B cell (primary cell): Measurements from ENCODE around the gene TBC1D10A. TPM values are rescaled to one million over a fixed set of nuclear protein-coding genes. Genes with fewer than 3 reads are reported as not detected.

ENCODE experiments used
- ATAC-seq: fragments of 200-7000 bp; cut with Tn5 transposase; one replicate; pipeline ENCODE4 v1.10.0; 2021; ENCODE audit warnings: low read depth, mild to moderate bottlenecking, moderate number of reproducible peaks, moderate library complexity
- CTCF ChIA-PET: fragments of 350-600 bp; sonication (Branson Sonifier 250); formaldehyde crosslinking; loops from one replicate; lab custom pipeline; 2021; ENCODE audit warnings: antibody characterized with exemption, inconsistent platforms; lab: Charles Lee
- POLR2A ChIA-PET: fragments of 350-600 bp; sonication (Branson Sonifier 250); formaldehyde crosslinking; loops from one replicate; lab custom pipeline; 2021; ENCODE audit warnings: antibody characterized with exemption; lab: Charles Lee
- DNase-seq: peaks from one replicate; pipeline ENCODE4 v3.0.0; 2013
- H2AFZ ChIP-seq: 2 replicates; pipeline ENCODE4 v1.6.1; 2012; ENCODE audit warnings: mild to moderate bottlenecking, low read depth, low read length; ENCODE audit not compliant: insufficient read depth, poor library complexity, severe bottlenecking
- H3K27ac ChIP-seq, 2 donors: 1 replicate in 1 of 2; 2 replicates in 1 of 2; pipeline ENCODE4 v1.5.1; 2012 to 2013; ENCODE audit warnings: low read length in 2 of 2, mild to moderate bottlenecking in 2 of 2, moderate library complexity in 1 of 2
- H3K27me3 ChIP-seq, 4 experiments: fragments of 200-600 bp in 1 of 4; sonication (generic) in 1 of 4; replicated peaks in 1 of 4; 1 replicate in 2 of 4; 2 replicates in 2 of 4; pipeline versions ENCODE4 v1.6.1 to v1.7.0; 2013 to 2016; ENCODE audit warnings: low read length in 3 of 4, mild to moderate bottlenecking in 2 of 4, mixed read lengths in 1 of 4, moderate library complexity in 1 of 4; ENCODE audit not compliant: insufficient read depth in 4 of 4, control insufficient read depth in 3 of 4; ENCODE audit errors: control extremely low read depth in 1 of 4
- H3K36me3 ChIP-seq, 2 experiments: replicated peaks in 1 of 2; 1 replicate in 1 of 2; 2 replicates in 1 of 2; pipeline versions ENCODE4 v1.6.1 to v1.7.1; 2013; ENCODE audit warnings: low read length in 1 of 2; ENCODE audit not compliant: insufficient read depth in 2 of 2, control insufficient read depth in 1 of 2; ENCODE audit errors: control extremely low read depth in 1 of 2, extremely low read depth in 1 of 2
- H3K4me1 ChIP-seq, 2 donors: fragments of 200-600 bp in 1 of 2; sonication (generic) in 1 of 2; 1 replicate in 1 of 2; 2 replicates in 1 of 2; pipeline versions ENCODE4 v1.5.1 to v1.6.1; 2013 to 2017; ENCODE audit warnings: low read length in 2 of 2; ENCODE audit not compliant: control insufficient read depth in 2 of 2, insufficient read depth in 2 of 2
- H3K4me2 ChIP-seq: replicated peaks from 2 replicates; pipeline ENCODE3; 2012; ENCODE audit warnings: mild to moderate bottlenecking, low read depth, low read length; ENCODE audit not compliant: poor library complexity, severe bottlenecking
- H3K4me3 ChIP-seq, 5 experiments: fragments of 200-600 bp in 1 of 5; sonication (generic) in 1 of 5; 1 replicate in 3 of 5; 2 replicates in 2 of 5; pipeline versions ENCODE4 v1.5.1 to v1.7.0; 2011 to 2016; ENCODE audit warnings: low read length in 4 of 5, mild to moderate bottlenecking in 4 of 5, low read depth in 2 of 5, control low read depth in 1 of 5, moderate library complexity in 1 of 5; ENCODE audit not compliant: insufficient read depth in 1 of 5; ENCODE audit errors: control extremely low read depth in 1 of 5, extremely low read depth in 1 of 5
- H3K79me2 ChIP-seq: fragments of 200-600 bp; sonication (generic); one replicate; pipeline ENCODE4 v1.6.0; 2016; ENCODE audit warnings: low read length; ENCODE audit not compliant: control insufficient read depth, insufficient read depth
- H3K9ac ChIP-seq: fragments of 200-600 bp; sonication (generic); 2 replicates; pipeline ENCODE4 v1.6.1; 2017; ENCODE audit warnings: mild to moderate bottlenecking, low read length, moderate library complexity
- H3K9me3 ChIP-seq, 3 donors: one replicate each; pipeline versions ENCODE4 v1.6.1 to v1.7.1; 2013; ENCODE audit warnings: low read length in 2 of 3; ENCODE audit not compliant: control insufficient read depth in 2 of 3, insufficient read depth in 1 of 3; ENCODE audit errors: control extremely low read depth in 1 of 3
- H4K20me1 ChIP-seq: 2 replicates; pipeline ENCODE4 v1.6.0; 2012; ENCODE audit warnings: mild to moderate bottlenecking, low read length; ENCODE audit not compliant: insufficient read depth, control insufficient read depth, poor library complexity, severe bottlenecking
- H3K27ac Mint-ChIP-seq: one replicate; pipeline ENCODE4 v1.8.0; 2021; ENCODE audit warnings: mixed read lengths
- H3K27me3 Mint-ChIP-seq: one replicate; pipeline ENCODE4 v1.8.0; 2021; ENCODE audit warnings: mixed read lengths
- H3K4me1 Mint-ChIP-seq: one replicate; pipeline ENCODE4 v1.8.0; 2021; ENCODE audit warnings: mixed read lengths
- H3K4me3 Mint-ChIP-seq: one replicate; pipeline ENCODE4 v1.8.0; 2021; ENCODE audit warnings: mixed read lengths
- H3K9me3 Mint-ChIP-seq: one replicate; pipeline ENCODE4 v1.8.0; 2022; ENCODE audit warnings: mixed read lengths; ENCODE audit not compliant: insufficient read depth
- CTCF ChIP-seq: fragments of 200-600 bp; IDR thresholded peaks from one replicate; pipeline ENCODE4 v1.8.0; 2022; ENCODE audit warnings: antibody characterized with exemption, mild to moderate bottlenecking
- EZH2 ChIP-seq: IDR thresholded peaks from 2 replicates; pipeline ENCODE4 v1.6.1; 2012; ENCODE audit warnings: borderline replicate concordance, low read depth, mild to moderate bottlenecking, moderate library complexity, low read length; ENCODE audit not compliant: insufficient read depth, poor library complexity, severe bottlenecking
- WGBS: methylation state at CpG from one replicate; pipeline ENCODE4 v1.1.5; 2013; ENCODE audit warnings: missing lambda C conversion rate; ENCODE audit not compliant: insufficient coverage; 5-methylcytosine and 5-hydroxymethylcytosine counted together
- intact Hi-C: fragments of 100-400 bp; cut with micrococcal nuclease; formaldehyde crosslinking; loops from one replicate; pipeline ENCODE4 v1.10.0; 2022
- polyA plus RNA-seq: library from polyadenylated mRNA; depleted of rRNA; stranded (reverse); fragments of >200 nt; gene quantifications from 2 replicates; pipeline ENCODE4 v1.2.3, GENCODE V29; 2012
- total RNA-seq, 2 donors: library from RNA; stranded (reverse); fragments of 120-200 nt in 1 of 2; gene quantifications; 1 replicate in 1 of 2; 2 replicates in 1 of 2; pipeline versions ENCODE4 v1.2.3 to v1.2.4, GENCODE V29; 2013 to 2022

Gene TBC1D10A
- total and polyA plus RNA-seq, 2 donors (not counting 1 experiment from before 2014, with no cell fraction given) = 45.2 to 58.4 TPM

- peaks cover 99% of the 10 kb centered on the region for H3K4me1 Mint-ChIP-seq
- H3K27ac Mint-ChIP-seq = peak overlapping the region; percentile 89
These were observed 20.7 kb downstream of the TBC1D10A start for GRCh38 chr22:30305906-30306626.

More at GRCh38 chr22:30305906-30306626, 20.7 kb downstream of the TBC1D10A start:
- peak overlapping the region; percentile 34 for H2AFZ ChIP-seq
- DNase-seq (peak; percentile 55), ATAC-seq (no peak)
- peaks cover 0 to 4% of the 10 kb centered on the region in 2 experiments for H3K36me3 ChIP-seq
- no peaks in the 10 kb centered on the region for H3K9me3 ChIP-seq
- TF ChIP-seq CTCF (no peak), EZH2 (no peak)
- peaks cover 100% of the 10 kb centered on the region in 2 donors for H3K4me1 ChIP-seq
- no peaks in the 10 kb centered on the region for H3K27me3 ChIP-seq
- H3K4me2 ChIP-seq = peak overlapping the region; percentile 83
- peak overlapping the region; percentile 80 for H3K4me3 Mint-ChIP-seq
- intact Hi-C loops = loop anchor here (1.0 to 2.0 kb wide), 2 partner anchors 17 to 51 kb away; partner anchors contain the start of genes CASTOR1, CCDC157 and SF3A1
- peak overlapping the region; percentile 26 to 55 (median 43) for H3K4me3 ChIP-seq
- 30% methylated on average over 3 of the region's 3 CpGs for WGBS
- no peaks in the 10 kb centered on the region for H3K9me3 Mint-ChIP-seq
- H3K79me2 ChIP-seq = peaks cover 41% of the 10 kb centered on the region
- peak overlapping the region; percentile 73 to 86 for H3K27ac ChIP-seq
- no peaks in the 10 kb centered on the region for H4K20me1 ChIP-seq
- H3K27me3 Mint-ChIP-seq = no peaks in the 10 kb centered on the region
- CTCF ChIA-PET = interaction anchor here (0.6 to 19.2 kb wide), 8 partner anchors 9 to 119 kb away, joined by 3 to 229 read pairs (median 3); partner anchors contain the start of genes CASTOR1, RNF215 and TBC1D10A
- H3K9ac ChIP-seq = peak overlapping the region; percentile 50
- POLR2A ChIA-PET = interaction anchor here (1.0 to 8.1 kb wide), 5 partner anchors 8 to 21 kb away, joined by 3 to 56 read pairs (median 5); partner anchors contain the start of genes CASTOR1 and TBC1D10A
